ENCODE measurements around the gene TUSC2. TPM values are rescaled to one million over a fixed set of nuclear protein-coding genes. Genes with fewer than 3 reads are reported as not detected.

Gene TUSC2
- total and polyA plus RNA-seq, 2 of the 13 experiments (the other 11 are each of a cell fraction or from before 2014, with no cell fraction given) = 36.7 to 39.1 TPM

- TF ChIP-seq NFAT5 (CRISPR knock-in tag; IDR thresholded peaks at IDR 0.05) (no peak), DNMT3B (CRISPR knock-in tag; conservative IDR thresholded peaks at IDR 0.05) (no peak), ZFP91 (CRISPR knock-in tag; IDR thresholded peaks at IDR 0.05; ENCODE audit: borderline replicate concordance) (peak; percentile 89), PCBP1 (IDR thresholded peaks at IDR 0.05; ENCODE audit: borderline replicate concordance, low read depth, low read length) (0 out of 2 replicates have a peak, but pooled peaks have one; percentile 65), ZNF318 (CRISPR knock-in tag; IDR thresholded peaks at IDR 0.05) (no peak), ZNF496 (CRISPR knock-in tag; IDR thresholded peaks at IDR 0.05; ENCODE audit: insufficient replicate concordance) (no peak), ZNF598 (CRISPR knock-in tag; IDR thresholded peaks at IDR 0.05; ENCODE audit: borderline replicate concordance) (0 out of 2 replicates have a peak, but pooled peaks have one; percentile 22), PHF5A (CRISPR knock-in tag; IDR thresholded peaks at IDR 0.05; ENCODE audit: low read depth, unreplicated experiment) (no peak), ZNF275 (CRISPR knock-in tag; IDR thresholded peaks at IDR 0.05; ENCODE audit: borderline replicate concordance) (no peak)
Observed at GRCh38 chr3:50292159-50293078, 35.6 kb downstream of the TUSC2 start, which contains the start of gene IFRD2 (continued).

Data from HepG2 (cell line).